Head of caudate nucleus (tissue), 42 donors: ENCODE results near the gene TP53RK.

Source experiments
- DNase-seq, 42 donors: peaks; one replicate each; pipeline versions ENCODE4 v3.0.0 to v3.0.0-alpha.2; 2020 to 2021; ENCODE audit warnings: mixed read lengths in 7 of 42
- intact Hi-C: fragments of 100-400 bp; cut with DNase I; formaldehyde crosslinking; loops from one replicate; pipeline ENCODE4 v1.15.0; 2022

The TP53RK gene

DNA sequence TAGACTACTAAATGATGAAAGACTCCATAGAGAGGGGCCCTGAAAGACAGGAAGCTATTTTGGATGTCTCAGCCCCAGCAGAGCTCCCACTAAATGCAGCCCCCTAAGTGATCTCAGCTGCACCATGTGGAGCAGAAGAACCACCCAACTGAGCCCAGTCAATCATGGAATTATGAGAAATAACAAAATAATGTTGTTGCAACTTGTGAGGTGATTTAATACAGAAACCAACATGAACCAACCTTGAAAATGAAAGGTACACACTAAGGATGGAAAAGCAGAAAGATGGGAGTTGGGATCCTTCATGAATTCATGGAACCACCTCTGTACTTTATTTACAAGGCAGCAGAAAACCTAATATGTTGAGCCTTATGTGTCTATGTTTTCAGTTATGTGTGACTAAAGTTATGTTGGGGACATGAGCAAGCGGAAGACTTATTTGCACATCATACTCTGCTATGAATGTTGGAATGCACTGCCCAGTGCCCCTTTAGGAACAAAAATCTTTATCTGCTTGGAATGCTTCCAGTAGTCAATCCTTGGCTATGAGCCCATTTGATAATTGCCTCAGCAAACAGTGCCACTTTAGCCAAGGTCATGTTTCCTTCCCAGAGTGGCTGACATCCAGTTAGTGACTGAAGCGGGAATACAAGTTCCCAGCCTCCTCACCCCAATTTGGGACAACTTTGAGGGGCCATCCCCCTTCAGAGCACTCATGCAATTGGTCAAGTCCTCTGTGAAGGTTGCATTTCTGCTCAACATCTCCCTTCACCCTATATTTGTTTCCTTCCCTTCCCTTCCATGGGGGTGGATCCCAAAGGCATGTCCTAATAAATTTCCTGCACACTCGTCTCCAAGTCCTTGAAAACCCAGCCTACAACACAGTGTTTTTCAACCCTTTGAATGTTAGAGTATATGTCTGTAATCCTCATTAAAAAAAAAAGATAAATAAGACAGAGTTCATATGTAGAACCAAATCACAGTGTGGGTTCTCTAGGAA lies 18.4 kb downstream of the TP53RK start:
- no peak for DNase-seq
- intact Hi-C loops = no loop called here

DNA sequence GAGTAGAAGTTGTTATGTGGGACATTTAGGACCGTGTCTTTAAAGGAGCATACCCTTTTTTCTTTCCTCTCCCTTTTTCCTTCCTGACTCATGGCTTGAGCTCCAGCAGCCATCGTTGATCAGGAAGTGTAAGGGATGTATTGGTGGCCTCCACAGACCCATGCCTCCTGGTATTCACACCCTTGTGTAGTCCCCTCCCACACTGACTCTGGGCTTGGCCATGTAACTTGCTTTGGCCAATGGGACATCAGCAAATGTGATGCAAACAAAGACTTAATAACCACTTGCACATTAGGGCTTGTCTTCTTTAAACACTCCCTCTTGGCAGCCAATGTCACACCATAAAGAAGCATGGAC lies 19.0 kb downstream of the TP53RK start:
- DNase-seq = no peak
- intact Hi-C loops = no loop called here

DNA sequence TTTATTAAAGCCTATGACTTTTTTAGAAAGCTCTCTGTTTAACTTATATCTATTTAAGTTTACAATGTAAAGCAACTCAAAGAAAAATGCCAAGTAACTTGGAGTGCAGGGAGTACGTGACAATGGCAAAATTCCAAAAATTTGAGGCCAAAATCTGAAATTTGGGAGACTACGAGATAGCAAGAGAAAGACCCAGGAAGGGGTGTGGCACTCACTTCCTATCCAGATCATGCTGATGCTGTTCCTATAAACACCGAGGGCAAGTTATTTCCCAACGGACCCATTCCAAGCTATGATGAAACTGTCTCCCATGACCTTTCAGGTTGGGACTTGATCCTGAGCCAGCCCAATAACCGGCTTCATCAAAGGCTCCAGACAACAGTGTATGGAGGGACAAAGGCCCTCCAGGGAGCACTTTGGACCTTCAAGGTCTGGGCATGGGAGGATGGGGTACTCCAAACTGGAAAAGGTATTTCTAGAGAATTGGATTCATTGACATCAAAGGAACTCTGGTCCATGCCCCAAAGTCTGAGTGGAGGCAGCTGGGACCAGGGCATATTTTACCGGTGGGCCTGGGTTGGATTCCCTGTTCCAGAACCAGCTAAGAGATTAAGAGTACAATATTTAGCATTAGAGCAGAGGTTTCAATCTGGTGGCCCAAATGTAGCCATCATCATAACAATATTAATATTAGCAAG lies 22.3 kb downstream of the TP53RK start:
- no peak for DNase-seq
- intact Hi-C loops = no loop called here

DNA sequence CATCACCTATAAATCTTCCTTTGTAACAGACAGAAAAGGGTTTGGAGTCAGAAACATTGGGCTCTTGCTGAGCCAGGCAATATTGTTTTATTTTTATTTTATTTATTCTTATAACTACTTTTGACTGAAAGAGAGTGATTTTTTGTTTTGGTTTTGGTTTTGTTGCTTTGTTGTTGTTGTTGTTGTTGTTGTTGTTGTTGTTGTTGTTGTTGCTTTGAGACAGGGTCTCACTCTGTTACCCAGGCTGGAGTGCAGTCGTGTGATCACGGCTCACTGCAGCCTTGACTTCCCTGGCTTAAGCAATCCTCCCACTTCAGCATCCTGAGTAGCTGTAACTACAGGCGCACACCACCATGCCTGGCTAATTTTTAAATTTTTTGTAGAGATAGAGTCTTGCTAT lies 22.9 kb downstream of the TP53RK start:
- no peak for DNase-seq
- intact Hi-C loops = no loop called here

DNA sequence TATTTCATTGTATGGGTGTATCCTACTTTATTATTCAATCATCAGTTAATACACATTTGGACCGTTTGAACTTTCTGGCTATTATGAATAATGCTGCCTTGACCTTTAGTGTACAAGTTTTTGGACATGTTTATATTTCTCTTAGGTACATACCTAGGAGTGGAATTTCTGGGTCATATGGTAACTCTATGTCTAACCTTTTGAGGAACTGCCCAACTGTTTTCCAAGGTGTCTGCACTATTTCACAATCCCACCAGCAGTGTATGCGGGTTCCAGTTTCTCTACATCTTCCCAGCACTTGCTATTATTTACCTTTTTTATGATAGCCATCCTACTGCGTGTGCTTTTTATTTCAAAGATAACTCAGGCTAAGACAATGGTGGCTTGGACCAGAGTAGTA lies 23.6 kb downstream of the TP53RK start:
- intact Hi-C loops = no loop called here
- DNase-seq = no peak

DNA sequence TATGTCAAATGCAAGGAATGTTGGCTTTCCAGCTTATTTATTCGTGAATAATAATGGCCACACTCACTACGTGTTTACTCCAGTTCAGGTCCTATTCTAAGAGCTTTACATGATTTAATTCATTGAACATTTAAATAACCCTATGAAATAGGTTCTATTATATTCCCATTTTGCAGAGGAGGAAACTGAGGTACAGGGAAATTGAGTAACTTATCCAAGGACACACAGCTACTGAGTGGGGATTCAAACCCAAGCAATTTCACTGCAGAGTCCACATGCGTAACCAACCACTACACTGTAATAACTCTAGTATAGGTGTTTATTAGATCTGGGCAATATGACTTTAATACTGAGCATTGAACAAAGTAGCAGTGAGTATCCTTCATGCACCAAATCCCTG lies 25.7 kb downstream of the TP53RK start:
- intact Hi-C loops = no loop called here

DNA sequence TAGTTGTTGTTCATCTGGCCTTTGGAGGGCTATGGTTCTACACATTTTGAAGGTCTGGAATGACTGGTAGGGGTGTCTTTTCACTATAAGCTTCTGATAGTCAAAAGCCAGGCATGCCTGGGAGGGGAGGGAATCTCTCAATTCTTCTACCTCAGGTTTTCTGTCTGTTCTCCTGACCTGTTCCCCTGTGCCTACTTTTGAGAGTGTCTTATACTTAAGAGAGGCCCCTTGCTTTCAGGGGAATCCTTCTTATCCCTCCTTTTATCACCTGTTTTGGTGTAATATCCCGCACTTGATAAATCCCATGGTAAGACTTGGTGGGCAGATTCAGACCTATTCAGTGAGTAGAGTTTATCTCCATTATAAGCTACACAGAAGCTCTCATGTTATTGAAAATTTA lies 27.6 kb downstream of the TP53RK start:
- intact Hi-C loops = no loop called here
- no peak for DNase-seq

More for the DNA sequence above, 25.7 kb downstream of the TP53RK start:
- no peak for DNase-seq

DNA sequence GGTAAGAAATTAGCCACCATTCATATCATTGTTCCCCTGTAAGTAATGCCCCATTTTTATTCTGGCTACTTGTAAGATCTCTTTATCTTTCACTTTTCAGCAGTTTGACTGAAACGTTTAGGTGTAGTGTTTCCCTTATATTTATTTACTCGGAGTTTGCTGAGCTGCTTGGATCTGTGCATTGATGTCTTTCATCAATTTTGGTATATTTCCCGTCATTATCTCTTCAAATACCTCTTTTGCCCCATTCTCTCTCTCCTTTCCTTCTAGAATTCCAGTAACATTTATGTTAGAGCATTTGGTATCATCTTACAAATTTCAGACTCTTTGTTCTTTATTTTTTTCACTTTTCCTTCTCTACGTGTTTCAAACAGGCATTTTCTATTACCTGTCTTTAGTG lies 28.8 kb downstream of the TP53RK start:
- no peak for DNase-seq
- intact Hi-C loops = no loop called here

DNA sequence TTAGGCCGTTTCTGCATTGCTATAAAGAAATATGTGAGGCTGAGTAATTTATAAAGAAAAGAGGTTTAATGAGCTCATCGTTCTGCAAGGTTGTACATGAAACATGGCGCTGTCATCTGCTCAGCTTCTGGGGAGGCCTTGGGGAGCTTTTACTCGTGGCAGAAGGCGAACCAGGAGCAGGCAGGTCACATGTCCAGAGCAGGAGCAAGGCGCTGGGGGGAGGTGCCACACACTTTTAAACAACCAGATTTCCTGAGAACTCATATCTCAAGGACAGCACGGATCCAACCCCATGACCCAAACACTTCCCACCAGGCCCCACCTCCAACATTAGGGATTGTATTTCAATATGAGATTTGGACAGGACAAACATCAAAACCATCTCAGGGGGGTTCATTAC lies 31.6 kb downstream of the TP53RK start:
- DNase-seq = no peak
- intact Hi-C loops = no loop called here

DNA sequence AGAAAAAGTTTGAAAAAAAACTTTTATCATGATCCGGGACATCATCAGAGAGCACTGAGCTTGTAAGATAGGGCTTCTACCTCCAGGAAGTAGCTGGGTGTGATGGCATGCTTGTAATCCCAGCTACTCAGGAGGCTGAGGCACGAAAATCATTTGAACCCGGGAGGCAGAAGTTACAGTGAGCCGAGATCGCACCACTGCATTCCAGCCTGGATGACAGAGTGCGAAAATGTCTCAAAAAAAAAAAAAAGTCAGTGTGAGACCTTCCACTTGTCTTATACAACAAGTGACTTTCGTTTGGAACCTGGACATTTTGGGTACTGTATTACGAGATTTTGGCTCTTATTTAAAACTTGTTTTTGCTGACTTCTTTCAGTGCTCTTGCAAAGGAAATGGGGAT lies 32.1 kb downstream of the TP53RK start:
- intact Hi-C loops = no loop called here

DNA sequence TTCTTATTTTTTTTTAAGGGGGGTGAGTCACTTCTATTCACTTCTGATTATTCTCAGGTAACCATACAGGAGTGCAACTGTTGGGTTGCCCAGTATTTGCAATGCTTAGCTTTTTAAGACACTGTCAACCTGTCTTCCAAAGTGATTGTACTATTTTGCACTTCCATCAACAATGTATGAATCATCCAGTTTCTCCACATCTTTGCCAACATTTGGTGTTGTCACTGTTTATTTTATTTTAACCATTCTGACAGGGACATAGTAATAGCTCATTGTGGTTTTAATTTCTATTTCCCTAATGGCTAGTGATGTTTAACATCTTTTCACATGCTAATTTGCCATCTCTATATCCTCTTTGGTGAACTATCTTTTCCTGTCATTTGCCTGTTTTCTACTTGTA lies 36.5 kb downstream of the TP53RK start:
- no peak for DNase-seq
- intact Hi-C loops = no loop called here

More for the DNA sequence above, 32.1 kb downstream of the TP53RK start:
- no peak for DNase-seq

DNA sequence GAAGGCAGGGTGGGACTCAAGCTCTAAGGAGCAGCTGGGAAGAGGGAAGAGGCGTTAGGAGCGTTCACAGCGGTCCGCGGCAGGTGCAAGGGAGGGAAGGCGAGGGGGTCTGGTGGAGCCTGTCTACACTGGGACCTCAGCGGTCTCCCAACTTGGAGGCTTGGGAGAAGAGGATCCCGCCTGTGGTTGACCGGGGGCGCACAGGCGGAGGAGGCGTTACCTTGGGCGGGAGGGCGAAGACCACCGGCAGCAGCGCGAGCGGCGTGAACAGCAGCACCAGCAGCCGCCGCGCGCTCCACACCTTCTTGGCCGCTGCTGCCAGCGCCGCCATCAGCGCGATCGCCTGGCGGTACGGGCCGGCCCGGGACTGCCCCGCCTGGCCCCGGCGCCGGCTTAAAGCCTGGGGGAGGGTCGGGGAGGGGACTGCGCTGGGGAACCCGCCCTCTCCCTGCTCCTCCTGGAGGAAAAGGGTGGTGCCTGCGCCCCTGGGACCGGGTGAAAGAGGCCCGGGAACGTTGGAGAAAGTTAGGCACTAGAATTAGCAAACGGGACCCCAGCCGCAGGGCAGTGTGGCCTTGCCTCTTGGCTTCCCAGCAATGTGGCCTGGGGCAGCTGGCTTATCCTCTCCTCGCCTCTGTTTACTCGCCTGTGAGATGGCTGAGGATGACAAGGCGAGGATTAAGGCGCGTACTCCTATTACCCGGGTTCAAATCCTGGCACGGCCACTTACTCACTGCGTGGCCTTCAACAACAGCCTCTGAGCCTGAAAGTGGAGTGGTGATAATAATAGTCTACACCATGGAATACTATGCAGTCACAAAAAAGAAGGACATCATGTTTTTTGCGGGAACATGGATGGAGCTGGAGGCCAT lies 37.9 kb downstream of the TP53RK start, which contains the start of gene SLC13A3:
Gene SLC13A3, minus strand, starts transcription at position 369 of the 872 bp plus-strand sequence. Its CDS starts 38 bp downstream, at position 331.
- intact Hi-C loops = no loop called here
- peak in 34 of 42 donors; percentile 18 to 75 (median 53) for DNase-seq

DNA sequence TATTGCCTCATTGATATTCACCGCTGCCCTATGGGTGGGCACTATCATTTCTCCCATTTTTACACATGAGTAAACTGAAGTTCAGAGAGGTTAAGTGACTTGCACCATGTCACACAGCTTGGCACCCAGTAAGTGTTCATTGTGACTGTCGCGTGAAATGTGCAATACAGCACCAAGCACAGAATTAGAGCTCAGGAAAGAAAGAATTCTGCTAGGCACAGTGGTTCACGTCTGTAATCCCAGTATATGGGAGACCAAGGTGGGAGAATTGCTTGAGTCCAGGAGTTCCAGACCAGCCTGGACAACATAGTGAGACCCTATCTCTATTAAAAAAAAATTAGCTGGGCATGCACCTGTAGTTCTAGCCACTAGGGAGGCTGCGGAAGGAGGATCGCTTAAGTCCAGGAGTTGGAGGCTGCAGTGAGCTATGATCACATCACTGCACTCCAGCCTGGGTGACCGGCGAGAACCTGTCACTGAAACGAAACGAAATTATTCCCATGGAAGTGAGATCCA lies 38.6 kb downstream of the TP53RK start:
- DNase-seq = no peak

DNA sequence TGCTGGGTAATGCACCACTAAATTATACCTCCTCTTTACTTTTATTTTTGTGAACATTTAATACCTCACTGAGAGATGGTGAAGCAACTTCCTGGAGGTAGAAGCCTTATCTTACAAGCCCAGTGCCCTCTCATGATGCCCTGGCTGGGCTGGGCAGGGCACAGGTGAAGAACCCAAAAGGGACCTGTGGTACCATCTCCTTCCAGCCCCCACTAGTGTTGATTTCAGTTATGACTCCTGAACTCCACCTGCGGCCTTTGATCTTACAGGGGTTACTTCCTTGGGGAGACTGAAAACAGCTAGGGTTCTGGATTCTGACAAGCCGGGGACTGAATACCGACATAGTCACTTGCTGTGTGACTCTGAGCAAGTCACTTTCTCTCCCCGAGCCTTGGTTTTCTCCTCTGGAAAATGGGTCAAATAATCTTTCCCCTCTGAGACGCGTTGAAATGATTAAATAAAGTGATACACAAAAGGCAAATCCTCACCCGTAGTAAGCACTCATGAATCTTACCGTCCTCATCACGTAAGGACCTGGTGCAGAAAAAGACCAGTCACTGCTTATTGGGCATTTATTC lies 39.2 kb downstream of the TP53RK start:
- no peak for DNase-seq
- intact Hi-C loops = no loop called here

More for the DNA sequence above, 38.6 kb downstream of the TP53RK start:
- intact Hi-C loops = no loop called here

DNA sequence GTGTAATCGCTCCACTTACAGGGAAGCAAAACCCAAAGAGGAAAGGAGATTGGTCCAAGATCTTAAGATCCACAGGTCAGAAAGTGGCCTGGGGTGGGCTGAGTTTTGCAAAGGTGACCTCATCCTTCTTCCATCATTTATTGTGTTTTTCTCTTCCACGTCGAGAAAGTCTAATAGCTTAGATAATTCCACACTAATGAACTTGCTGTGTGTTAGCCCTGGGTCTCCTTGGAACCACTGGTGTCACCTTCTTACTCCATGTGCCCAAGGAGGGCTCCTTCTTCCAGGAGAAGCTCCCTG lies 39.6 kb downstream of the TP53RK start:
- no peak for DNase-seq
- intact Hi-C loops = no loop called here

DNA sequence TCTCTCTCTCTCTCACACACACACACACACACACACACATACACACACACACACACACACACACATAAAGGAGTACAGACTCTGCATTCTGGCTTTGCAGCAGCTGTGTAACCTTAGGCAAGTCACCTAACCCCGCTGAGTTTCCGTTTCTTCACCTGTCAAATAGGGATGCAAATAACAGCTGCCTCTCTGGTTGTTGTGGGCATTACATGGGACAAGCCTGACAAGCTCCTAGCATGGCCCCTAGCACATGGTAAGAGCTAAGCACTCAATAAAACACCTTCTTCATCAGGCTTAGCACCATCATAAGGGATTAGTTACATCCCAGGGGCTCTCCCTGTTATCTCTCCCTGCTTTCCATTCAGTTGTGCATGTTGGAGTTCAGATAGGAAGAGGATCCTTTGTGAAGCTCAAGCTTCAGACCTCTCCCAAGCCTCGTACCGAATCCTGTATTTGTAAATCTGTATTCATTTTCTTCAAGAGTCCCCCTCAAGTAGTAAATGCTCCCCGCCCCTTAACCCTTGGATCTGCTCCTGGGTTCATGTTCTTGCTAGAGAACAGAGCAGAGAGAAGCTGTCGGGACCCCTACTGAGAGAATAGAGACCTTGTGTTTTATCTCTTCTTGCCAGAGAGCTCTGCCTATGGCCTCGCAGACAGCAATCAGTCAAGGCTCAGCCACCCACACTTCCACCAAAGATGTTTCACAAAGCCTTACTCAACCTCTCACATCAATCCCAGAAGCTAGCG lies 40.2 kb downstream of the TP53RK start:
- DNase-seq = peak in 7 of 42 donors; percentile 22 to 62 (median 31)
- intact Hi-C loops = no loop called here

DNA sequence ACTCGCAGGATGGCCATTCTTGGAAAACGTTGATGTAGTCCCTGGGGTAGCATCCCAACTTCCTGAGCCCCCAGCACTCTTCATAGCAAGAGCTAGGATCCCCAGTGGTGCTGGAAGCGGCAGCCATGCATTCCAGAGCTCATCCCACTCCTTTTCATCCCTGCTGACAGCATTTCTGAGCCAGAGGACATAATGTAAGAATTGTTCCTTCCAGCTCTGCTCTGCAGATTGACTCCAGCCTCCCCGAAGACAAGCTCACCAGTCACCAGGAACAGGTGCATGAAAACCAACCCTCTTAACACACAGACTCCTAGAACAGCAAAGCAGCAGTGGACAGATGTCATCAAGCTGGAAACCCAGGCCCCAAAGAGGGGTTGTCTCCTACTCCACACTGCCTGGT lies 41.8 kb downstream of the TP53RK start:
- peak in 17 of 42 donors; percentile 4 to 58 (median 40) for DNase-seq
- intact Hi-C loops = no loop called here

DNA sequence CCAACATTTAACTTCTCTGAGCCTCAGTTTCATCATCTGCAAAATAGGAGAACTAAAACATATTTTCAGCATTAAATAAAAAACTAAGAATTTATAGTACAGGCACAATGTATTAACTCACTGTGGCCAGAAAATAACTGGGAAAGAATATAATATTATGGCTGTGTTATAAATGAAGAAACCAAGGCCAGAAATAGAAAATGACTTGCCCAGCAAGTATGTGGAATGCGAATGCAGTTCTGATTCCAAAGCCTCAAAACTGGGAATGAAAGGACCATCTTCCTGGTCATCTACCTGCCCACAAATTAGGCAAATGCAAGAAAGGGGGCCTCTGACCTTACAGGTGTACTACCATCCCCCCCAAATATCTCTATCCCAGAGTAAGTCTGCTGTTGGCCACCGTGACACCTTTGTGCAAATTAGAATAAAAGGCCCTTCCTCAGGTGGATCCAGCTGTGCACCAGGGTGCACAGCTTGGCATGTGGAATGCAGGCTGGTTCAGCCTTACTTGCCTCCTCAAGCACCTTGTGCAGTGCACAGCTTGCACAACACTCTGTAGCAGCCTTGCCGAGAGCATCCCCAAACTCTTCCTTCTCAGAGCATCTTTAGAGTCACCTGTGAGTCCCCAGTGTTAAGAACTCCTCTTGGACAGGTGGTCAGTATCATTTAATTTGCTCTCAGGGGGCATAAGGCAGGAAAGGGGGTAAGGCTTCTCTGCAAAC lies 42.4 kb downstream of the TP53RK start:
- intact Hi-C loops = no loop called here

More for the DNA sequence above, 42.4 kb downstream of the TP53RK start:
- DNase-seq = no peak
